GM06990 (cell line): ENCODE data around the gene CPEB1.
"Not testable (repeated sequence)": the region's sequence is repeated elsewhere in the genome, so short reads cannot be mapped to it uniquely, and the experiment has no call there.

ENCODE experiments used
- DNase-seq: peaks from one replicate; pipeline ENCODE4 v3.0.0-alpha.2; 2011; ENCODE audit not compliant: insufficient read length; ENCODE audit errors: extremely low read depth
- H3K27me3 ChIP-seq: replicated peaks from 2 replicates; pipeline ENCODE4 v1.6.0; 2011; ENCODE audit warnings: low read length; ENCODE audit not compliant: control insufficient read depth, insufficient read depth
- H3K36me3 ChIP-seq: 2 replicates; pipeline ENCODE4 v1.5.1; 2011; ENCODE audit warnings: low read length; ENCODE audit not compliant: control insufficient read depth, insufficient read depth
- H3K4me3 ChIP-seq: replicated peaks from 2 replicates; pipeline ENCODE4 v1.5.1; 2011; ENCODE audit warnings: low read depth, mild to moderate bottlenecking, control low read depth, low read length
- CTCF ChIP-seq: IDR thresholded peaks from 2 replicates; pipeline ENCODE4 v1.5.1; 2011; ENCODE audit warnings: low read length, control low read depth, mild to moderate bottlenecking, inconsistent platforms; ENCODE audit not compliant: insufficient read depth, poor library complexity, severe bottlenecking

CPEB1 gene

GRCh38 chr15:82530006-82530405 lies 117.2 kb downstream of the CPEB1 start:
- Histone ChIP-seq H3K27me3 (no peaks in the 10 kb centered on the region), H3K36me3 (peaks cover 3% of the 10 kb centered on the region), H3K4me3 (no peak overlapping the region)
- TF ChIP-seq CTCF = no peak
- no peak for DNase-seq

GRCh38 chr15:82513587-82513986 lies 133.6 kb downstream of the CPEB1 start:
- H3K27me3 ChIP-seq, H3K36me3 ChIP-seq, DNase-seq, H3K4me3 ChIP-seq: not testable (repeated sequence)

GRCh38 chr15:82507693-82508092 lies 139.5 kb downstream of the CPEB1 start:
- not testable (repeated sequence) for H3K36me3 ChIP-seq, H3K4me3 ChIP-seq, DNase-seq, H3K27me3 ChIP-seq

GRCh38 chr15:82507087-82507486 lies 140.1 kb downstream of the CPEB1 start:
- not testable (repeated sequence) for H3K4me3 ChIP-seq, H3K27me3 ChIP-seq, H3K36me3 ChIP-seq, DNase-seq

- DNase-seq, H3K36me3 ChIP-seq, H3K4me3 ChIP-seq, H3K27me3 ChIP-seq: not testable (repeated sequence)
Observed at GRCh38 chr15:82505842-82506241, 141.3 kb downstream of the CPEB1 start.

GRCh38 chr15:82504074-82504473 lies 143.1 kb downstream of the CPEB1 start:
- H3K27me3 ChIP-seq, H3K36me3 ChIP-seq, DNase-seq, H3K4me3 ChIP-seq: not testable (repeated sequence)

- H3K4me3 ChIP-seq, H3K36me3 ChIP-seq, H3K27me3 ChIP-seq, DNase-seq: not testable (repeated sequence)
Observed at GRCh38 chr15:82502700-82503339, 144.3 kb downstream of the CPEB1 start.

GRCh38 chr15:82500772-82501171 lies 146.4 kb downstream of the CPEB1 start:
- not testable (repeated sequence) for DNase-seq, H3K4me3 ChIP-seq, H3K27me3 ChIP-seq, H3K36me3 ChIP-seq

- H3K27me3 ChIP-seq, H3K36me3 ChIP-seq, H3K4me3 ChIP-seq, DNase-seq: not testable (repeated sequence)
Observed at GRCh38 chr15:82497978-82498377, 149.2 kb downstream of the CPEB1 start.
